Measurements from ENCODE around the gene IL12RB2.

GRCh38 chr1:67359592-67359991 is 51.9 kb downstream of the IL12RB2 start:
- TF ChIP-seq CTCF (IDR thresholded peaks at IDR 0.05) (no peak), EZH2 (IDR thresholded peaks at IDR 0.05; ENCODE audit: borderline replicate concordance, insufficient read depth, low read depth, low read length, poor library complexity, severe bottlenecking) (no peak)
